NCI-H1436 treated with DMSO at 0.1 percent for 48 hours (cell line): ENCODE measurements around the gene MTMR10.

ENCODE experiments used
- DNase-seq: peaks from one replicate; lab custom pipeline; 2025; lab: John Stamatoyannopoulos, UW

MTMR10 gene

GRCh38 chr15:30956216-30957124 lies 35.0 kb downstream of the MTMR10 start:
- DNase-seq: no peak

GRCh38 chr15:30954674-30955073 lies 36.8 kb downstream of the MTMR10 start:
- no peak for DNase-seq

- DNase-seq: no peak
Observed at GRCh38 chr15:30953731-30954378, 37.6 kb downstream of the MTMR10 start.

GRCh38 chr15:30953183-30953582 lies 38.2 kb downstream of the MTMR10 start:
- no peak for DNase-seq

GRCh38 chr15:30943654-30944335 lies 47.6 kb downstream of the MTMR10 start:
- no peak for DNase-seq

GRCh38 chr15:30941520-30941919 lies 49.9 kb downstream of the MTMR10 start:
- DNase-seq: no peak

GRCh38 chr15:30940359-30940758 lies 51.1 kb downstream of the MTMR10 start:
- no peak for DNase-seq

- DNase-seq: no peak
Observed at GRCh38 chr15:30939161-30939560, 52.3 kb downstream of the MTMR10 start.

- DNase-seq: no peak
Observed at GRCh38 chr15:30933293-30933692, 58.1 kb downstream of the MTMR10 start.

GRCh38 chr15:30930422-30930821 lies 61.0 kb downstream of the MTMR10 start:
- no peak for DNase-seq

- DNase-seq: no peak
Observed at GRCh38 chr15:30929982-30930381, 61.4 kb downstream of the MTMR10 start.

GRCh38 chr15:30929064-30929669 lies 62.3 kb downstream of the MTMR10 start:
- DNase-seq: no peak

- no peak for DNase-seq
Observed at GRCh38 chr15:30928076-30928475, 63.4 kb downstream of the MTMR10 start.

GRCh38 chr15:30927148-30927761 lies 64.2 kb downstream of the MTMR10 start:
- no peak for DNase-seq

- DNase-seq: no peak
Observed at GRCh38 chr15:30926161-30926560, 65.3 kb downstream of the MTMR10 start.

- DNase-seq: no peak
Observed at GRCh38 chr15:30925686-30926085, 65.7 kb downstream of the MTMR10 start.

- DNase-seq: no peak
Observed at GRCh38 chr15:30924353-30924752, 67.1 kb downstream of the MTMR10 start.

GRCh38 chr15:30923429-30923828 lies 68.0 kb downstream of the MTMR10 start:
- no peak for DNase-seq

GRCh38 chr15:30922480-30923311 lies 68.7 kb downstream of the MTMR10 start:
- no peak for DNase-seq

GRCh38 chr15:30921781-30922479 lies 69.5 kb downstream of the MTMR10 start:
- DNase-seq: no peak
